B cell (primary cell): Measurements from ENCODE around the gene KLHL13. TPM values are rescaled to one million over a fixed set of nuclear protein-coding genes. Genes with fewer than 3 reads are reported as not detected.

Source experiments
- ATAC-seq: fragments of 200-7000 bp; cut with Tn5 transposase; one replicate; pipeline ENCODE4 v1.10.0; 2021; ENCODE audit warnings: low read depth, mild to moderate bottlenecking, moderate number of reproducible peaks, moderate library complexity
- CTCF ChIA-PET: fragments of 350-600 bp; sonication (Branson Sonifier 250); formaldehyde crosslinking; loops from one replicate; lab custom pipeline; 2021; ENCODE audit warnings: antibody characterized with exemption, inconsistent platforms; lab: Charles Lee
- POLR2A ChIA-PET: fragments of 350-600 bp; sonication (Branson Sonifier 250); formaldehyde crosslinking; loops from one replicate; lab custom pipeline; 2021; ENCODE audit warnings: antibody characterized with exemption; lab: Charles Lee
- DNase-seq: peaks from one replicate; pipeline ENCODE4 v3.0.0; 2013
- H2AFZ ChIP-seq: 2 replicates; pipeline ENCODE4 v1.6.1; 2012; ENCODE audit warnings: mild to moderate bottlenecking, low read depth, low read length; ENCODE audit not compliant: insufficient read depth, poor library complexity, severe bottlenecking
- H3K27ac ChIP-seq, 2 donors: 1 replicate in 1 of 2; 2 replicates in 1 of 2; pipeline ENCODE4 v1.5.1; 2012 to 2013; ENCODE audit warnings: low read length in 2 of 2, mild to moderate bottlenecking in 2 of 2, moderate library complexity in 1 of 2
- H3K27me3 ChIP-seq, 4 experiments: fragments of 200-600 bp in 1 of 4; sonication (generic) in 1 of 4; replicated peaks in 1 of 4; 1 replicate in 2 of 4; 2 replicates in 2 of 4; pipeline versions ENCODE4 v1.6.1 to v1.7.0; 2013 to 2016; ENCODE audit warnings: low read length in 3 of 4, mild to moderate bottlenecking in 2 of 4, mixed read lengths in 1 of 4, moderate library complexity in 1 of 4; ENCODE audit not compliant: insufficient read depth in 4 of 4, control insufficient read depth in 3 of 4; ENCODE audit errors: control extremely low read depth in 1 of 4
- H3K36me3 ChIP-seq, 2 experiments: replicated peaks in 1 of 2; 1 replicate in 1 of 2; 2 replicates in 1 of 2; pipeline versions ENCODE4 v1.6.1 to v1.7.1; 2013; ENCODE audit warnings: low read length in 1 of 2; ENCODE audit not compliant: insufficient read depth in 2 of 2, control insufficient read depth in 1 of 2; ENCODE audit errors: control extremely low read depth in 1 of 2, extremely low read depth in 1 of 2
- H3K4me1 ChIP-seq, 2 donors: fragments of 200-600 bp in 1 of 2; sonication (generic) in 1 of 2; 1 replicate in 1 of 2; 2 replicates in 1 of 2; pipeline versions ENCODE4 v1.5.1 to v1.6.1; 2013 to 2017; ENCODE audit warnings: low read length in 2 of 2; ENCODE audit not compliant: control insufficient read depth in 2 of 2, insufficient read depth in 2 of 2
- H3K4me2 ChIP-seq: replicated peaks from 2 replicates; pipeline ENCODE3; 2012; ENCODE audit warnings: mild to moderate bottlenecking, low read depth, low read length; ENCODE audit not compliant: poor library complexity, severe bottlenecking
- H3K4me3 ChIP-seq, 5 experiments: fragments of 200-600 bp in 1 of 5; sonication (generic) in 1 of 5; 1 replicate in 3 of 5; 2 replicates in 2 of 5; pipeline versions ENCODE4 v1.5.1 to v1.7.0; 2011 to 2016; ENCODE audit warnings: low read length in 4 of 5, mild to moderate bottlenecking in 4 of 5, low read depth in 2 of 5, control low read depth in 1 of 5, moderate library complexity in 1 of 5; ENCODE audit not compliant: insufficient read depth in 1 of 5; ENCODE audit errors: control extremely low read depth in 1 of 5, extremely low read depth in 1 of 5
- H3K79me2 ChIP-seq: fragments of 200-600 bp; sonication (generic); one replicate; pipeline ENCODE4 v1.6.0; 2016; ENCODE audit warnings: low read length; ENCODE audit not compliant: control insufficient read depth, insufficient read depth
- H3K9ac ChIP-seq: fragments of 200-600 bp; sonication (generic); 2 replicates; pipeline ENCODE4 v1.6.1; 2017; ENCODE audit warnings: mild to moderate bottlenecking, low read length, moderate library complexity
- H3K9me3 ChIP-seq, 3 donors: one replicate each; pipeline versions ENCODE4 v1.6.1 to v1.7.1; 2013; ENCODE audit warnings: low read length in 2 of 3; ENCODE audit not compliant: control insufficient read depth in 2 of 3, insufficient read depth in 1 of 3; ENCODE audit errors: control extremely low read depth in 1 of 3
- H4K20me1 ChIP-seq: 2 replicates; pipeline ENCODE4 v1.6.0; 2012; ENCODE audit warnings: mild to moderate bottlenecking, low read length; ENCODE audit not compliant: insufficient read depth, control insufficient read depth, poor library complexity, severe bottlenecking
- H3K27ac Mint-ChIP-seq: one replicate; pipeline ENCODE4 v1.8.0; 2021; ENCODE audit warnings: mixed read lengths
- H3K27me3 Mint-ChIP-seq: one replicate; pipeline ENCODE4 v1.8.0; 2021; ENCODE audit warnings: mixed read lengths
- H3K4me1 Mint-ChIP-seq: one replicate; pipeline ENCODE4 v1.8.0; 2021; ENCODE audit warnings: mixed read lengths
- H3K4me3 Mint-ChIP-seq: one replicate; pipeline ENCODE4 v1.8.0; 2021; ENCODE audit warnings: mixed read lengths
- H3K9me3 Mint-ChIP-seq: one replicate; pipeline ENCODE4 v1.8.0; 2022; ENCODE audit warnings: mixed read lengths; ENCODE audit not compliant: insufficient read depth
- CTCF ChIP-seq: fragments of 200-600 bp; IDR thresholded peaks from one replicate; pipeline ENCODE4 v1.8.0; 2022; ENCODE audit warnings: antibody characterized with exemption, mild to moderate bottlenecking
- EZH2 ChIP-seq: IDR thresholded peaks from 2 replicates; pipeline ENCODE4 v1.6.1; 2012; ENCODE audit warnings: borderline replicate concordance, low read depth, mild to moderate bottlenecking, moderate library complexity, low read length; ENCODE audit not compliant: insufficient read depth, poor library complexity, severe bottlenecking
- WGBS: methylation state at CpG from one replicate; pipeline ENCODE4 v1.1.5; 2013; ENCODE audit warnings: missing lambda C conversion rate; ENCODE audit not compliant: insufficient coverage; 5-methylcytosine and 5-hydroxymethylcytosine counted together
- intact Hi-C: fragments of 100-400 bp; cut with micrococcal nuclease; formaldehyde crosslinking; loops from one replicate; pipeline ENCODE4 v1.10.0; 2022
- polyA plus RNA-seq: library from polyadenylated mRNA; depleted of rRNA; stranded (reverse); fragments of >200 nt; gene quantifications from 2 replicates; pipeline ENCODE4 v1.2.3, GENCODE V29; 2012
- total RNA-seq, 2 donors: library from RNA; stranded (reverse); fragments of 120-200 nt in 1 of 2; gene quantifications; 1 replicate in 1 of 2; 2 replicates in 1 of 2; pipeline versions ENCODE4 v1.2.3 to v1.2.4, GENCODE V29; 2013 to 2022

KLHL13 gene
- total and polyA plus RNA-seq, 2 donors (not counting 1 experiment from before 2014, with no cell fraction given), result 0.04 TPM; not detected in 1

GRCh38 chrX:118047446-118048186 is 69.0 kb downstream of the KLHL13 start:
- WGBS, result 8% methylated on average over 2 of the region's 4 CpGs

More at GRCh38 chrX:118047446-118048186, 69.0 kb downstream of the KLHL13 start:
- Histone ChIP-seq H3K9me3 (no peaks in the 10 kb centered on the region), H3K9ac (no peak overlapping the region), H3K27ac (no peak overlapping the region), H3K4me1 (no peaks in the 10 kb centered on the region), H3K4me2 (no peak overlapping the region), H4K20me1 (no peaks in the 10 kb centered on the region), H3K27me3 (no peaks in the 10 kb centered on the region), H2AFZ (no peak overlapping the region), H3K4me3 (no peak overlapping the region), H3K79me2 (no peaks in the 10 kb centered on the region), H3K36me3 (no peaks in the 10 kb centered on the region)
- no peaks in the 10 kb centered on the region for H3K4me1 Mint-ChIP-seq
- intact Hi-C loops, result no loop called here
- ChIA-PET CTCF (no interaction called here), POLR2A (no interaction called here)
- peaks cover 2% of the 10 kb centered on the region for H3K9me3 Mint-ChIP-seq
- no peak overlapping the region for H3K4me3 Mint-ChIP-seq
- H3K27ac Mint-ChIP-seq, result no peak overlapping the region
- ATAC-seq (no peak), DNase-seq (no peak)
- TF ChIP-seq EZH2, result no peak
- no peak for TF ChIP-seq CTCF
- no peaks in the 10 kb centered on the region for H3K27me3 Mint-ChIP-seq
